ENCODE data around the gene KIZ.
A peak's percentile ranks its signal among the peaks of the same experiment; 100 is the strongest.

KIZ gene

DNA sequence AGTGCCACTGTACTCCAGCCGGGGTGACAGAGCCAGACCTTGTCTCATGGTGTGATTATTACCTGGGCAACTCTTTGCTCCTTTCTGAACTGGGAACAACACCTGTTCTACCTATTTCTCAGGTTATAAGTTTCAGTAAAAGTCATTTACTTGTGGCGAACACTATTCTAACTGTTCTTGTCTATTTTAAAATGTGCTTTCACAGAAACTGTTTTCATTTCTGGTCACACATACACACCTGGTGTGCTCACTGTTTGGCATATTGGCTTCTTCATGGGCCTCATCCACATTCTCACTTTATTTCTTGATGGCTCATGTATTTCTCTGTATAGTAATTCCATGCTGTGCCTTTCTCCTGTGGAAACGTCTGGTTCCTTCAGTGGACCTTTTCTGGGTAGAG, 146.8 kb downstream of the KIZ start:
- no peak for DNase-seq

DNA sequence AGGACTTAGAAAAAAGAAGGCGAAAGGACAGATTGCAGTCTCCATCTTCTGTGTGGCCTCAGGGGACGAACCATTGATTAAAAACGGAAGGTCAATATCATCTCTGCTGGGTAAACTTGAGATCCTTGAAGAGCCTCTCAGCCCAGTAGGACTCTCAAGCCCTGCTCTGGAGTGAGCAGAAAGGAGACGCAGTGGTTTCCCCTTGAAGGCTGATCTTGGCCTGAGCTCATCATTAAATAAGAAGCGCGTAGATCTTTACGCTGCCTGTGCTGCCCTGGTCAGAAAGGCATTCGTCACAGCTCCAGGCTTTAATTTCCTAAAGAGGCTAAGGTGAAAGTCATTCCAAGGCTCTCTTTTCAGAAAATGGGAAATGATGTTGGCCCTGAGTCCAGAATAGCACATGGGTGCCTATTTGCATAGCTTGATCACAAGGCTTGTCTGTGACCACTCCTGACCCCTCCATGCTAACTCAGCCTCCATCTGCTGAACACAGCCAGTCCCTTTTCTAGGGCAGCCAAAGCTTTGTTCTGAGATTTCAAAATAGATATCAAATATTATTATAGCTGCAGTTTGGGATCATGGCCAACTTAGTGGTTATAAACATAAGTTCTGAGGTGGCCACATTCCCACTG, 148.0 kb downstream of the KIZ start:
- DNase-seq = no peak

DNA sequence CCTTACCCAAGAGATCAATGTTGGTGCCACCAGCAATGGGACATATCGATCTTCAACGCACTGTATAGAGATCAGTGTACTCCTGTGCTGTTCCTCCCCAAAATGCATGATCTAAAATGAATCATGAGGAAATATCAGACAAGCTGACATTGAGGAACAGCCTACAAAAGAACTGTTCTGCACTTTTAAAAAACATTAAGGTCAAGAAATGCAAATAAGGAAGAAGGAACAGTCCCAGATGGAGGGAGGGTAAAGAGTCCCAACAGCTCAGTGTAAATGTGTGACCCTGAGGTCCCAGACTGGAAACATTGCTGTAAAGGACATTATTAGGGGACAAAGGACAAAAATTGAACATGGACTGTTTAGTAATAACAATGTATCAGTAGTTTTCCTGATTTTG, 152.9 kb downstream of the KIZ start:
- no peak for DNase-seq

- DNase-seq = no peak
These were observed 154.0 kb downstream of the KIZ start for GRCh38 chr20:21279706-21280521.

- DNase-seq = peak in 1 of 2 experiments; percentile 22
These were observed 154.7 kb downstream of the KIZ start for GRCh38 chr20:21280522-21281016.

GRCh38 chr20:21286775-21287174, 160.9 kb downstream of the KIZ start:
- DNase-seq = no peak

- no peak for DNase-seq
These were observed 162.9 kb downstream of the KIZ start for GRCh38 chr20:21288587-21289370.

GRCh38 chr20:21289651-21290050, 163.8 kb downstream of the KIZ start:
- no peak for DNase-seq

GRCh38 chr20:21291026-21291425, 165.1 kb downstream of the KIZ start:
- no peak for DNase-seq

GRCh38 chr20:21294755-21295154, 168.9 kb downstream of the KIZ start:
- no peak for DNase-seq

Data from activated T-cell treated with anti-CD3 and anti-CD28 coated beads, Interleukin-2, amount 50 U/mL, for 48 hours (primary cell).